ENCODE data around the gene ANKMY1. TPM values are rescaled to one million over a fixed set of nuclear protein-coding genes. Genes with fewer than 3 reads are reported as not detected.

The ANKMY1 gene
- total RNA-seq, 1 experiment from 2014 or later: 28.3 TPM

DNA sequence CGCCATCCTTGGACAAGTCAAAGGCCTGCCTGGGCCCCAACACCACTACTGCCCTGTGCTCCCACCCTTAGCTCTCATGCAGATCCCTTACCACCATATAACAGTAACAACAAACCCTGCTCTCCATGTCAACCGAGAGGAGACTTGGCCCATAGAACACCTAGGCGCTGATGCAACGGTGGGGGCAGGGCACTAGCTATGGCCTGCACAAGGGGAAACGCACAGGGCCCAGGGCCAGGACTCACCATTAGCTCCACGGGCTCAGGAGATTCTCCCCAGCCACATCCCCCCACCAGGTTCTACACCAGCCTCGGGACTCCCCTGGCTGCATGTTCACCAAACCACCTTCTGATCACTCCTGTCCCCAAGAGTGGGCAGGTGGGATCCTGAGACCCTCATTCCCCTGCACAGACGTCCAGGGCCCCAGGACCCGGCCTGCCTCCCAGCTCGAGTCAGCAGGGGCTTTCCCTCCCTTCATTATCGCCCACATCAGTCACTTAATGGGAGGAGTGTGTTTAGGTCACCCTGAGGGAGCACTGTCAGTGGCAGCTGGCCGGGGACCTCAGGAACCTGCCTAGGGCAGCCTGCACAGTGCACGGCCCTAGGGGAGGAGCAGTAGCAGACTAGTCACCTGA is 29.3 kb downstream of the ANKMY1 start:
- H3K9me3 ChIP-seq (ENCODE audit: control insufficient read depth in 1 of 2, insufficient read depth in 1 of 2, low read depth in 1 of 2, low read length in 2 of 2): peaks cover 31 to 41% of the 10 kb centered on the region in 2 experiments
- H3K79me2 ChIP-seq (ENCODE audit: insufficient read depth, low read length): peaks cover 5% of the 10 kb centered on the region; the same call in 1 of the 2 replicates
- TF ChIP-seq CBX3 (IDR thresholded peaks at IDR 0.05; ENCODE audit: low read depth) (no peak), FOSL1 (IDR thresholded peaks at IDR 0.05; ENCODE audit: low read depth) (no peak)
- TF ChIP-seq, protein P1, sequence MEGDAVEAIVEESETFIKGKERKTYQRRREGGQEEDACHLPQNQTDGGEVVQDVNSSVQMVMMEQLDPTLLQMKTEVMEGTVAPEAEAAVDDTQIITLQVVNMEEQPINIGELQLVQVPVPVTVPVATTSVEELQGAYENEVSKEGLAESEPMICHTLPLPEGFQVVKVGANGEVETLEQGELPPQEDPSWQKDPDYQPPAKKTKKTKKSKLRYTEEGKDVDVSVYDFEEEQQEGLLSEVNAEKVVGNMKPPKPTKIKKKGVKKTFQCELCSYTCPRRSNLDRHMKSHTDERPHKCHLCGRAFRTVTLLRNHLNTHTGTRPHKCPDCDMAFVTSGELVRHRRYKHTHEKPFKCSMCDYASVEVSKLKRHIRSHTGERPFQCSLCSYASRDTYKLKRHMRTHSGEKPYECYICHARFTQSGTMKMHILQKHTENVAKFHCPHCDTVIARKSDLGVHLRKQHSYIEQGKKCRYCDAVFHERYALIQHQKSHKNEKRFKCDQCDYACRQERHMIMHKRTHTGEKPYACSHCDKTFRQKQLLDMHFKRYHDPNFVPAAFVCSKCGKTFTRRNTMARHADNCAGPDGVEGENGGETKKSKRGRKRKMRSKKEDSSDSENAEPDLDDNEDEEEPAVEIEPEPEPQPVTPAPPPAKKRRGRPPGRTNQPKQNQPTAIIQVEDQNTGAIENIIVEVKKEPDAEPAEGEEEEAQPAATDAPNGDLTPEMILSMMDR (IDR thresholded peaks at IDR 0.05 in 2 of 3, conservative IDR thresholded peaks at IDR 0.05 in 1 of 3; ENCODE audit: borderline replicate concordance in 1 of 3, insufficient read depth in 1 of 3, low read depth in 2 of 3, low read length in 2 of 3): no peak
- TF ChIP-seq, protein P2, sequence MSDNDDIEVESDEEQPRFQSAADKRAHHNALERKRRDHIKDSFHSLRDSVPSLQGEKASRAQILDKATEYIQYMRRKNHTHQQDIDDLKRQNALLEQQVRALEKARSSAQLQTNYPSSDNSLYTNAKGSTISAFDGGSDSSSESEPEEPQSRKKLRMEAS (IDR thresholded peaks at IDR 0.05): no peak
- H3K4me2 ChIP-seq (ENCODE audit: low read length): no peak overlapping the region
- no peaks in the 10 kb centered on the region for H3K9me2 ChIP-seq (ENCODE audit: insufficient read depth)
- intact Hi-C loops (cut with micrococcal nuclease): no loop called here
- ATAC-seq: no peak
- no peaks in the 10 kb centered on the region for H4K20me1 ChIP-seq (ENCODE audit: insufficient read depth)
- no peak overlapping the region for H2AFZ ChIP-seq (ENCODE audit: low read depth, low read length, poor library complexity, severe bottlenecking)
- peaks cover 0 to 41% of the 10 kb centered on the region in 2 experiments; a peak in 2 of 4 replicates for H3K36me3 ChIP-seq (ENCODE audit: control insufficient read depth in 1 of 2, insufficient read depth in 2 of 2, low read length in 2 of 2)
- ChIA-PET POLR2A (no interaction called here), CTCF (no interaction called here), RAD21 (ENCODE audit: low non-redundant PET in 1 of 2, low total read pairs in 2 of 2, uncharacterized antibody in 2 of 2, unreplicated experiment in 2 of 2) (no interaction called here)
- H3K27me3 ChIP-seq (ENCODE audit: insufficient read depth, low read length): no peaks in the 10 kb centered on the region
- no peaks in the 10 kb centered on the region for H3K4me1 ChIP-seq (ENCODE audit: control insufficient read depth in 1 of 2, insufficient read depth in 2 of 2, low read length in 2 of 2)
- no TSS peak for BruUV-seq (replicated peaks)
- DNase-seq (ENCODE audit: low read depth, low spot score): no peak
- no peak overlapping the region for H3K9ac ChIP-seq (ENCODE audit: low read length)
- no peak overlapping the region for H3K4me3 ChIP-seq (replicated peaks in 1 of 2; ENCODE audit: low read depth in 1 of 2, low read length in 2 of 2)
- H3K27ac ChIP-seq (ENCODE audit: low read depth, low read length): no peak overlapping the region

DNA sequence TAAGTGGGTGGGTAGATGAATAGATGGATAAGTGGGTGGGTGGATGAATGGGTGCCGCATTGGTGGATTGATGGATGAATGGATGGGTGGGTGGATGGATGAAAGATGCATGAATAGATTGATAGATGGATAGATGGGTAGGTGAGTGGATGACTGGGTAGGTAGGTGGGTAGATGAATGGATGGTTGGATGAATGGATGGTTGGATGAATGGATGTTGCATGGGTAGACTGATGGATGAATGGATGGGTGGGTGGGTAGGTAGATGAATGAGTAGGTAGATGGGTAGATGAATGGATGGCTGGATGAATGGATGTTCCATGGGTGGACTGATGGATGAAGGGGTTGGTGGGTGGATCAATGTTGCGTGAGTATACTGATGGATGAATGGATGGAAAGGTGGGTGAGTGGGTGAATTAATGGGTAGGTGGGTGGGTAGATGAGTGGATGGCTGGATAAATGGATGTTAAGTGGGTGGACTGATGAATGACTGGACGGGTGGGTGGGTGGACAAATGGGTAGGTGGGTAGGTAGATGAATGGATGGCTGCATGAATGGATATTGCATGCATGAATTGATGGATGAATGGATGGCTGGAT is 30.5 kb downstream of the ANKMY1 start:
- Histone ChIP-seq H3K27ac (ENCODE audit: low read depth, low read length) (no peak overlapping the region), H2AFZ (ENCODE audit: low read depth, low read length, poor library complexity, severe bottlenecking) (no peak overlapping the region), H3K4me2 (ENCODE audit: low read length) (no peak overlapping the region), H3K9me2 (ENCODE audit: insufficient read depth) (no peaks in the 10 kb centered on the region), H3K4me3 (replicated peaks in 1 of 2; ENCODE audit: low read depth in 1 of 2, low read length in 2 of 2) (no peak overlapping the region), H3K27me3 (ENCODE audit: insufficient read depth, low read length) (no peaks in the 10 kb centered on the region), H3K4me1 (ENCODE audit: control insufficient read depth in 1 of 2, insufficient read depth in 2 of 2, low read length in 2 of 2) (no peaks in the 10 kb centered on the region), H3K79me2 (ENCODE audit: insufficient read depth, low read length) (no peaks in the 10 kb centered on the region; the same call in 1 of the 2 replicates), H4K20me1 (ENCODE audit: insufficient read depth) (no peaks in the 10 kb centered on the region), H3K9me3 (ENCODE audit: control insufficient read depth in 1 of 2, insufficient read depth in 1 of 2, low read depth in 1 of 2, low read length in 2 of 2) (peaks cover 28 to 39% of the 10 kb centered on the region in 2 experiments), H3K9ac (ENCODE audit: low read length) (no peak overlapping the region), H3K36me3 (ENCODE audit: control insufficient read depth in 1 of 2, insufficient read depth in 2 of 2, low read length in 2 of 2) (peaks cover 0 to 44% of the 10 kb centered on the region in 2 experiments; a peak in 1 of 4 replicates)
- no peak for DNase-seq (ENCODE audit: low read depth, low spot score)
- POLR2A ChIA-PET: no interaction called here
- CTCF ChIA-PET: no interaction called here
- RAD21 ChIA-PET (ENCODE audit: low non-redundant PET in 1 of 2, low total read pairs in 2 of 2, uncharacterized antibody in 2 of 2, unreplicated experiment in 2 of 2): no interaction called here
- intact Hi-C loops (cut with micrococcal nuclease): no loop called here
- no peak for ATAC-seq
- no TSS peak for BruUV-seq (replicated peaks)
- TF ChIP-seq, protein P2 (IDR thresholded peaks at IDR 0.05): no peak
- no peak for TF ChIP-seq CEBPB (IDR thresholded peaks at IDR 0.05; ENCODE audit: low read depth)
- TF ChIP-seq JUND (IDR thresholded peaks at IDR 0.05): no peak
- no peak for TF ChIP-seq TCF7L2 (IDR thresholded peaks at IDR 0.05; ENCODE audit: borderline replicate concordance, extremely low read depth, insufficient read depth, insufficient read length)
- TF ChIP-seq ZNF274 (IDR thresholded peaks at IDR 0.05; ENCODE audit: low read depth, low read length): no peak
- TF ChIP-seq ELF1 (IDR thresholded peaks at IDR 0.05; ENCODE audit: borderline replicate concordance, low read depth): no peak
- TF ChIP-seq EGR1 (IDR thresholded peaks at IDR 0.05; ENCODE audit: low read depth): no peak
- no peak for TF ChIP-seq ZFX (IDR thresholded peaks at IDR 0.05)
- TF ChIP-seq POLR2AphosphoS5 (IDR thresholded peaks at IDR 0.05; ENCODE audit: low read depth, low read length): no peak
- no peak for TF ChIP-seq EZH2 (IDR thresholded peaks at IDR 0.05)
- TF ChIP-seq SIN3A (IDR thresholded peaks at IDR 0.05; ENCODE audit: low read depth): no peak
- TF ChIP-seq YY1 (IDR thresholded peaks at IDR 0.05; ENCODE audit: extremely low read depth, insufficient replicate concordance, low read depth, low read length): no peak

All from HCT116 (cell line).